NCI-H2196 treated with DMSO at 0.1 percent for 48 hours (cell line): ENCODE results near the gene TOX3.

ENCODE experiments used
- DNase-seq: peaks from one replicate; lab custom pipeline; 2025; ENCODE audit not compliant: unreplicated experiment; lab: John Stamatoyannopoulos, UW

TOX3 gene

GRCh38 chr16:52567193-52567592 lies 20.2 kb upstream of the TOX3 start:
- DNase-seq, result no peak

DNA sequence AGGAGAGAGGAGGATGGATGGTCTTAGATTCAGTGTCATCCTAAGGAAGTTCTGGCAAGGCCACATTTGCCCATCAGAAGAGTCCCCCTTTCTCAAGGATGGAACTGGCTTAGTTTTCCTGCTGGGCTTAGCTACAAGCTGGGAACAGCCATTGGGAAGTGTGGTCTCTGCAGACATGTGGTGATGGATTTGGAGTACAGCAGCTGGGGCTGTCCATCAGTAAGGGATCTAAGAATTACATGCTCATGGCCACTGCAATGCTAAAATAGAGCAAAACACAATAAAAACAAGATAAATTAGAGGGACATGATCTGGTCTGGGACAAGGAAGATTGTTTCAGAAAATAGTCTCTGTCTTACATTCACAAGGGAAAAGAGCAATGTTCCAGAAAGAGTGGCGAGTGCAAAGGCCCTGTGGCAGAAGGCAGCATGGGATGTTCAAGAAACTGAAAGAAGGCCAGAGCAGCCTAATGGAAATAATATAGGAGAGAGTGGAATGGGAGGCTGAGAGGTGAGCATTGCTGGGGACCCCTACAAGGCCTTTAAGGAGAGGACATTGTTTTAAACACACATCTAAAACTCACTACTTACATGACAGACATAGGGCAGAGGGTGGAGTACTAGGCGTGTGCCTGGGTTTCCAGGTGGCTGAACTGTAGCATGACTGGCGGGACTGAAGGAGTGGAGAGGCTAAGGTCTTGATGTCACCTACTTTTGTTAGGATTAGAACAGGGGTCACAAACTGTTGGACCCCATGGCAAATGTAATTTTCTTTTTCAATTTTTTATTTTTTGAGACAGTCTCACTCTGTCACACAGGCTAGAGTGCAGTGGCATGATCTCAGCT lies 17.0 kb upstream of the TOX3 start:
- DNase-seq, result no peak

DNA sequence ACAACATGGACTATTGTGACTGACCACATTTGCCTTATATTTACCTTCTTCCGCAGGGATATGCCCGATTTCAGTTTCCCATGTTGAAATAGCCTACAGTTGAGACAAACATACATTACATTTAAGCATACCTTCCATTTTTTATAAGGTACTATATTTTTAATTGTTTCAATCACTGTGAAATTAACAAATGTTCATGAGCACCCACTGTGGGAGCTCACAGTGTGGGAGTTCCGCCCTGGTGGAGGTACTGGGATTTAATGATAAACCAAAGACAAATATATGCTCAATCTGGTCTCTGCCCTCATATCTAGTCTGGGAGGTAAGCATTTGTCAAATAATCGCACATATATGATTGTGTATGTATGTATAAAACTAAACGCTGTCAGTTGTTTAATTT lies 15.8 kb upstream of the TOX3 start:
- DNase-seq, result no peak

GRCh38 chr16:52561910-52562741 lies 15.2 kb upstream of the TOX3 start:
- DNase-seq, result peak; percentile 35

- DNase-seq, result no peak
Observed at GRCh38 chr16:52558448-52558847, 11.5 kb upstream of the TOX3 start.

GRCh38 chr16:52557236-52557635 lies 10.3 kb upstream of the TOX3 start:
- no peak for DNase-seq

GRCh38 chr16:52556083-52556482 lies 9.1 kb upstream of the TOX3 start:
- DNase-seq, result no peak

DNA sequence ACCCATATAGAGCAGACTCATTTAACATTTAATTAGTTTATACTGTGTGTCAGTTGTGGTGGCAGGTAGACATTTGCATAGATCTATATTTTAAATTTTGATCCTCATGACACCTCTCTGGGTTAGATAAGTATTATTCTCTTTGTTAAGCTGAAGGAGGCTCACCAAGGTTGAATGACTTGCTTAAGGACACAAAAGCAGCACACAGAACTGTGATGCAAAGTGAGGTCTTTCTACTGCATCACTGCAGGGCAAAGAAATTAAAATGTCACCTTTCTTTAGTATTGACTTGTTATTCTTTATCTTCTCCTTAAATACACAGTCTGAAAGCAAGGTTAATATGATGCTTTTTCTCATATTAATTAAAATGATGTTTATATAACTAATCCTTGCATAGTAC lies 8.6 kb upstream of the TOX3 start:
- no peak for DNase-seq

GRCh38 chr16:52554334-52554733 lies 7.4 kb upstream of the TOX3 start:
- no peak for DNase-seq

- no peak for DNase-seq
Observed at GRCh38 chr16:52553322-52553721, 6.4 kb upstream of the TOX3 start.

DNA sequence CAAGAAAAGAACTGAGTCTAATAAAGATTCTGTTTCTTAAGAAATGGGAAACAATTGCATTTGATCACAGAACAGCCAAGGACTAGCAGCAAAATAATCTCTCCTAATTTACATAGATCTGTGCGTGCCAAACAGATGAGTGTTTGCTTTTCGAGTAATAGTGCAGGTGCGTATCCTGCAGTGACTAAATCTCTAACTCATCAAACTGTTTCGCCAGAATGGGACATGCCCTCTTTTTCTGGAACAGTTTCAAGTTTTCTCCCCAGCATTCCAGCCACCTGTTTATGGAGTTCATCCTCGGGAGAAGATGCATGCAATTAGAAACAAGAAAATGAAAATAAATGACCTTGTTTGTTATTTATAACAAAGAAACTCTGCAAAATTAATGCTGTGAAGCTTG lies 5.7 kb upstream of the TOX3 start:
- DNase-seq, result peak; percentile 36

DNA sequence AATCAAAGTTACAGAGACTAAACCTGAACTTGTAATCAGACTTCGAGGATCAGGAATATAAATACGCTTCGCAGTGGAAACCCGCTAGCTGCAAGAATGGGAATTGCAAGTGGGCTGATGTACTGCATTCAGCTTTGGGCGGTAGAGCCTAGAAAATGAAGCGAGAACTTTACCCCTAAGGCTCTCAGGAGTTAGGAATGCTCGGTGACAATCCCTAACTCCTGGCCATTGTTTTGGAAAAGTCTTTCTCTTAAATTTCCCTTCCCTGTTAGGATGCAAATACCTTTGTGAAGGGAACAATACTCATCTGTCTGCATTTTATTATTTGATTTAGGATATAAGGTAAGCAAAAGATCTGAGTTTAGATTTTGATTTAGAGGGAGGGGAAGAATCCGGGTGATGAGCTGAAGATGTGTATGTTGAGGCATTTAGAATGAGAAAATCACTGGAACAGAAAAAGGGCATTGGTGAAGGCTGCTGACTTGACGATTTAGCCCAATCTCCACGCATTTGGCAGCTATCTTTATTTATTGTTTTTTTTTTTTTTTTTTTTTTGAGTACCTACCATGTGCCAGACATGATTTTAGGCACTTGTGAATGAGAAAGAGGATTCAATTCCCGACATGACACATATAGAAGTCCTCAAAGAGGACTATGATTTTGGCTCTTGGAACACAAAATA lies 2.2 kb upstream of the TOX3 start:
- no peak for DNase-seq

DNA sequence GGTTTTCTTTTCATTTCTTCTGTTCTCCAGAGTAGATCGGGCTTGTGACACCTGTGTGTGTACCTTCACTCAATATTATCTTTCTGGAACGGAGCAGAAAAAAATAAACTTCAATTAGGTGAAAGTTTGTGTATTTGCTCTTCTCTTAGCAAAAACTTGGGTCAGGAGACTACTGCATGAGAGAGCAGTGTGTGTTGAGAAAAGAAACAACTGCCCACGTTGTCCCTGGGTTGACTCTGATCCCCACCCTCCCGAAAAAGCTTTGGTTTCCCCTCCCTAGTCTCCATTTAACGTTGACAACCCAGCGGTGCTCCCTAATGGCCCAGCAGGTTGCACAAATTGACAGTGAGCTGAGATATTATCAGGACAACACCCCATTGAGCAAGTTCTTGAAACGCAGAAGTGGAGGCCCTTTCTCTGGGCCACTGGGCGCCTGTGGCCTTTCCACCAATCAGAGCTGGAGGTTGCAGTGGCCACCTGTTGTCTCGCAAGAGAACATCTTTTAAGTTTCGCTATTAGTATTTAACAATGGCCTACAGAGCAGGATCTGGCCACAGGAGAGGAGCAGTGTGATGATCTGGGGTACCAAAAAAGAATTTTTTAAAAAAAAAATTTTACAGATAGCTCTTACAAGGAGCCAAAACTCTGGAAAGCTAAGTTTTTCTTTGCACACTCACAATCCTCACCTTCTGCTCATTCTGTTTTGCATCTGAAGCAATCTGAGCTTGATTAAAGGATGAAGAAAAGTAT lies 1.5 kb upstream of the TOX3 start:
- no peak for DNase-seq

GRCh38 chr16:52547834-52548215 lies 882 bp upstream of the TOX3 start:
- no peak for DNase-seq

DNA sequence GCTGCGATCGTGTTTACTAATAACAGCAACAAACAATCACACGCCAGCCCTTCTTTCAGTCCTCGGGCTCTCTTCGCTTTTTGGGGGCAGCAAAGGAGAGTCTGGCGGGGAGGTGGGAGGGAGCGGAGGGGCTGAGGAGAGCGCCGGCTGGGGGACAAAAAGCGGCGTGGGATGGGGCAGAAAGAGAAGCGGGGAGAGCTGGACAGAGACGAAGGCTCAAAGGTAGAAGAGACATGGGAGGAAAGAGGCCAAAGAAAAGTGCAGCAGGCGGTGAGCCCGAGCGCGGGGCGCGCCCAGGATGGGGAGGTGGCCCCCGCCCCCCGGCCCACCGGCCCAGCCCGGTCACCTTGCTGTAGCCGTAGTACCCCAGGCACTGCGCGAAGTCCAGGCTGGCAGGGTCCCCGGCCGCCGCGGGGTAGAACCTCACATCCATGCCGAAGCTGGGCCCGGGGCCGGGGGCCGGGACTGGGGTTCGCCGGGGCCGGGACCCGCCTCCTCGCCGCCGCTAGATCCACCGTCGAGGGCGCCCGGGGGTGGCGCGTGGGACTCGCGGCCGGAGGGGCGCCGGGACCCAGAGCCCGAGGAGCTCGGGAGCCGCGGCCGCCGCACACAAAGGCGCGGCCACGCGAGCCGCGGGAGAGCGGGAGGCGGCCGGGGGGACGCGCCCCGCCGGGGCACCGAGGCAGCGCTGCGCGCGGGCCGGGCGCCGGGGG lies 496 bp downstream of the TOX3 start:
- no peak for DNase-seq

GRCh38 chr16:52545898-52546266 lies 1.1 kb downstream of the TOX3 start:
- no peak for DNase-seq

- DNase-seq, result no peak
Observed at GRCh38 chr16:52545222-52545897, 1.6 kb downstream of the TOX3 start.

DNA sequence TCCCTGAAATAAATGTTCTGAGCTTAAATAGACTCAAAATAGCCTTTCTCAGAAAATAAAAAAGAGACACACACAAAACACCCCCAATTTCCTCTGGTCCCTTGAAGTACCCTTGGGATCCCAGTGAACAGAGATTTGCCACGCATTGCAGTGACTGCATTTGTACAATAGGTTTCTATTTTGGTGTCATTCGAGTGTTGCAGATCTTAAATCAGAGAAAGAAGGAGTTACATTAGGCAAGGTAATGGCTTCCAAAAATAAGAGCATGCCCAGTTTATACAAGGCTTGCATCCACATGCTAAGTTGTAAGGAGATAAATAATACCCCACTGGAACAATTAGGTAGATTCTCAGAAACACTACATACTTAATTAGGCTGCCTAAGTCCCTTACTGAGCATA lies 2.2 kb downstream of the TOX3 start:
- DNase-seq, result no peak

GRCh38 chr16:52543654-52544053 lies 3.3 kb downstream of the TOX3 start:
- no peak for DNase-seq

DNA sequence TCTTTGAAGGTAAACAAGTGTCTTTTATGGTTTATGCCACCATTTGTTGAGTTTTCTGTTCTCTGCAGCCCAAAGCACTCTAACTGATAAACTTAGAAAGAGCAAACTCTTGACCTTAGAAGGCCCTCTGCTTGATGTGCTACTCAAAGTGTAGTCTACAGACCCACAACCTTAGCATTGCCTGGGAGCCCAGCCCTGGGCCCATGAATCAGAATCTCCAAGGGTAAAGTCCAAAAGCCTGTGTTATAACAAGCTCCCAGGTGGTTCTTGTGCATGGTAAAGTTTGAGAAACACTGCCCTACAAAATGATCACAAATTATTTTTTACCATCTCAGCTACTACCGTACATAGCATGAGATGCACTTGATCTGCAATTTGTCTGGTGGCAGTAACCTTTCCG lies 6.0 kb downstream of the TOX3 start:
- DNase-seq, result no peak
